GM21619 (cell line): Measurements from ENCODE around the gene LARGE1.

Source experiments
- ATAC-seq: cut with Tn5 transposase; IDR thresholded peaks from one replicate; pipeline ENCODE4 v1.9.1; 2021; ENCODE audit not compliant: unreplicated experiment

The LARGE1 gene

GRCh38 chr22:33914131-33914530 lies 6.1 kb downstream of the LARGE1 start:
- ATAC-seq: no peak

GRCh38 chr22:33913188-33913587 lies 7.1 kb downstream of the LARGE1 start:
- ATAC-seq: no peak

GRCh38 chr22:33909911-33910310 lies 10.4 kb downstream of the LARGE1 start:
- no peak for ATAC-seq

- ATAC-seq: no peak
Measured at GRCh38 chr22:33909075-33909458, 11.2 kb downstream of the LARGE1 start.

- ATAC-seq: no peak
Measured at GRCh38 chr22:33908171-33909074, 11.9 kb downstream of the LARGE1 start.

GRCh38 chr22:33906954-33907353 lies 13.3 kb downstream of the LARGE1 start:
- ATAC-seq: no peak

- no peak for ATAC-seq
Measured at GRCh38 chr22:33906475-33906874, 13.8 kb downstream of the LARGE1 start.

- no peak for ATAC-seq
Measured at GRCh38 chr22:33903012-33903411, 17.3 kb downstream of the LARGE1 start.

- ATAC-seq: no peak
Measured at GRCh38 chr22:33902073-33902472, 18.2 kb downstream of the LARGE1 start.

GRCh38 chr22:33898121-33898520 lies 22.2 kb downstream of the LARGE1 start:
- ATAC-seq: no peak

GRCh38 chr22:33897448-33897835 lies 22.8 kb downstream of the LARGE1 start:
- no peak for ATAC-seq

- peak; percentile 54 for ATAC-seq
Measured at GRCh38 chr22:33896575-33897447, 23.5 kb downstream of the LARGE1 start.

- peak; percentile 52 for ATAC-seq
Measured at GRCh38 chr22:33896154-33896553, 24.1 kb downstream of the LARGE1 start.

GRCh38 chr22:33895444-33895843 lies 24.8 kb downstream of the LARGE1 start:
- no peak for ATAC-seq

- ATAC-seq: no peak
Measured at GRCh38 chr22:33894515-33894914, 25.8 kb downstream of the LARGE1 start.

- ATAC-seq: no peak
Measured at GRCh38 chr22:33894036-33894435, 26.2 kb downstream of the LARGE1 start.

GRCh38 chr22:33893512-33893911 lies 26.8 kb downstream of the LARGE1 start:
- no peak for ATAC-seq

GRCh38 chr22:33891992-33892391 lies 28.3 kb downstream of the LARGE1 start:
- no peak for ATAC-seq

- no peak for ATAC-seq
Measured at GRCh38 chr22:33891455-33891854, 28.8 kb downstream of the LARGE1 start.

GRCh38 chr22:33889748-33890147 lies 30.5 kb downstream of the LARGE1 start:
- no peak for ATAC-seq

GRCh38 chr22:33888821-33889220 lies 31.5 kb downstream of the LARGE1 start:
- no peak for ATAC-seq

- ATAC-seq: no peak
Measured at GRCh38 chr22:33887173-33887572, 33.1 kb downstream of the LARGE1 start.
